GM18951 (cell line): ENCODE results near the gene TNFAIP2.

ENCODE experiments used
- POLR2A ChIP-seq: IDR thresholded peaks from 4 replicates; pipeline ENCODE4 v1.6.1; 2011; ENCODE audit warnings: mild to moderate bottlenecking; ENCODE audit not compliant: insufficient read length, insufficient read depth; ENCODE audit errors: extremely low read depth
- in situ Hi-C: fragments of 300-500 bp; cut with MboI; formaldehyde crosslinking; loops from one replicate; pipeline ENCODE4 v1.12.0; 2022; ENCODE audit warnings: low sequenced_read_pairs, mixed read lengths, inconsistent platforms; ENCODE audit not compliant: unreplicated experiment

The TNFAIP2 gene

GRCh38 chr14:103097994-103098957 lies 25.0 kb upstream of the TNFAIP2 start:
- in situ Hi-C loops, result no loop called here
- no peak for TF ChIP-seq POLR2A

DNA sequence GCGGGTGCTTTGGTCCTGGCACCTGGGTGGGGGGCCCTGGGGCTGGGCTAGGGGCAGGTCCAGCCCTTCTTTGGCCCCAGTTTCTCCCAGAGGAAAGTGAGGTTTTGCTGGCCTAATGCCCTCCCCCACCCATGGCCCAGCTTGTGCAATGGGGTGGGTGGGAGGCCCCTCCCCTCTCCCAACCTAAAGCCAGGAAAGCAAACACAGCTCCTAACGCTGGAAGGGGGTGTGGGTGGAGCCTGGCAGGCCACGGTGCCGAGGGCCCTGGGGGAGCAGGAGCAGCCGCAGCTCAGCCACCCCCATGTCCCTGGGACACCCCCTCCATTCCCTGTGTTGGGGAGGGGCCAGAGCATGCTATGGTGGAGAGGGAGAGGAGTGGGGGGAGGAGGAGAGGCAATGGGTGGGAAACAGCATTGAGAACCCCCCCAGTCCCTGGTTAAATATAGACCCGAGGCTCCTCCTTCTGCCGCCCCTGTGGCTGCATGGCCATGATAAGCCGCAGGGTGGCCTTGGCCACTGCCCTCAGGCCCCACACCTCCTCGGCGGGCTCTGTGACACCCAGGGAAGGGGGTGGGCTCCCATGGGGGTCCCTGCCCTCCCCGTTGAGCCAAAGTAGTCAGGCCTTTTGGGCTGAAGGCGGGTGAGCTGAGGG lies 24.1 kb upstream of the TNFAIP2 start:
- no peak for TF ChIP-seq POLR2A
- in situ Hi-C loops, result no loop called here

- TF ChIP-seq POLR2A, result no peak
- in situ Hi-C loops, result no loop called here
Observed at GRCh38 chr14:103099733-103100280, 23.5 kb upstream of the TNFAIP2 start.

DNA sequence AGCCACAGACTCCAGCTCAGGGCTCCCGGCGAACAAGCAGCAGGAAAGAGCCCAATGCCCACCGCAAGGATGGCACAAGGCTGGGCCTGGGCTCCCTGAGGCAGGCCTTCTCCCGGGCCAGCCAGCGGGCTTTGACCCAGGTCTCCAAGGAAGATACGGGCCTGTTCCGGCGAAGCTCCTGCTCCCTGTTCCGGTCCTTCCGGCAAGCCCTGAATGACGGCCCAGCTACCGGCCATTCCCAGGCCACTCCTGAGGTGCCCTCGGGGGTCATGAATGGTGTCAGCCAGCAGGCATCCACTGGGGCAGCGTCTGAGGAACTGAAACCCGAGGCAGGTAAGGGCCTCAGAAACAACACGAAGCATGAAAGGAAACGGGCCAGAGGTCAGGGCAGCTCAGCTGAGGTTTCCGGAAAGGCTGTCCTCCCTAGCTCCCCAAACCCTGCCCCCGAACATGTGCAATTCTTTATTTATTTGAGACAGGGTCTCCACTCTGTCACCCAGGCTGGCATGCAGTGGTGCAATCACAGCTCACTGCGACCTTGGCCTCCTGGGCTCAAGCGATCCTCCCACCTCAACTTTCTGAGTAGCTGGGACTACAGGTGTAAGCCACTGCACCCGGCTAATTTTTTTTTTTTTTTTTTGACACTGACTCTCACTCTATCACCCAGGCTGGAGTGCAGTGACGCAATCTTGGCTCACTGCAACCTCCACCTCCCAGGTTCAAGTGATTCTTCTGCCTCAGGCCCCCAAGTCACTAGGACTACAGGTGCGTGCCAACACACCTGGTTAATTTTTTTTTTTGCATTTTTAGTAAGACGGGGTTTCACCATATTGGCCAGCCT lies 22.8 kb upstream of the TNFAIP2 start:
- TF ChIP-seq POLR2A, result no peak
- in situ Hi-C loops, result no loop called here

- in situ Hi-C loops, result no loop called here
- no peak for TF ChIP-seq POLR2A
Observed at GRCh38 chr14:103101257-103101962, 21.9 kb upstream of the TNFAIP2 start.

- in situ Hi-C loops, result no loop called here
- TF ChIP-seq POLR2A, result no peak
Observed at GRCh38 chr14:103101963-103102688, 21.1 kb upstream of the TNFAIP2 start.

- in situ Hi-C loops, result no loop called here
- no peak for TF ChIP-seq POLR2A
Observed at GRCh38 chr14:103102689-103103260, 20.5 kb upstream of the TNFAIP2 start.

DNA sequence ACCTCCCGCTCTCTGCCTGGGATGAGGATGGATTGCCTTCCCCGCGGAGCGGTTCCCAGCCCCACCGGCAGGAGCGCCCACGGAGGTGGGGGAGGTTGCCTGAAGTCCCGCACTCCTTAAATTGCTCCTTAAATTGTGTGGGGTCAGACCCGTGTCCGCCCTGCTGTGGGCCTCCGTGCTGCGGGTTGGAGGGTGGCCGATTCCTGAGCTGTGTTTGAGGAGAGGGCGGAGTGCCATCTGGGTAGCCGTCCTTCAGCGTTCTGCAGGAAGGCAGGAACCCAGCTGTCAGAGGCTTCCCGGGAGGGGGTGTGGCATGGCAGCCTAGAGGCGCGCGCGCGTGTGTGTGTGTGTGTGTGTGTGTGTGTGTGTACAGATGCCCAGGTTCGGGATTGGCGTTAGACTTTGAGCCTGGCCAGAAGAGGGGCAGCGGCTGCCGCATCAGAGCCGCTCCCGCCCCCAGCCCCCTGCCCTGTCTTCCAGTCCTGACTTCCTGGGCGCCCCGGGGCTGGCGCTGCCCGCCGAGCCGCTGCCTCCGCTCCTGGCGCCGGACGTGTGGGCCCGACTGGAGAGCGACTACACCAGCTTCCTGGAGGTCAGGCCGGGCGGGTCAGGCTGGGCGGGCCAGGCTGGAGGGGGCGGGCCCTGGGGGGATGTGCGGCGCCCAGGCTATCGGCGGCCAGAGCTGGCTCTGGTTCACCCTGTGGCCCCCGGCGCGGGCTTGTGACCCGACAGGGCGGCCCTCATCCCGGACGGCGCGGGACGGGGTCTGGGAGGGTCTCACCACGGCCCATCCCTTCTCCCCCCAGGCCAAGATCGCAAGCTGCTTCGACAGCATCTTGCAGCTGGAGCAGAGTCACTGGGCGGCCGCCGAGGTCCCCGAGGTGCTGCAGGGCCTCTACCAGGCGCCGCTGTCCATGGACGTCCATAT lies 19.5 kb upstream of the TNFAIP2 start:
- no peak for TF ChIP-seq POLR2A
- in situ Hi-C loops, result no loop called here

DNA sequence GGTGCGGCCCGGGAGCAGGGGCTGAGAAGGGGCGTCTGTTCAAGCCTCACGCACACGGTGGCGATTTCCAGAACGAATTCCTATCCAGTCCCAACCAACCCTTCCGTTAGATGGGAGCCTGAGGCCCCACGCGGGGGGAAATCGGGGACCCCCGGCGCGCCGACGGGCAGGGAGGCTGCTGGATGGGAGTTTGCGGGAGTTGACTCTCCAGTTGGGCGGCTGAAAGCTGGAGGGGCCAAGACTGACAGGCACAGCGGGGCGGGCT lies 18.9 kb upstream of the TNFAIP2 start:
- in situ Hi-C loops, result no loop called here
- no peak for TF ChIP-seq POLR2A

GRCh38 chr14:103104654-103105452 lies 18.4 kb upstream of the TNFAIP2 start:
- no peak for TF ChIP-seq POLR2A
- in situ Hi-C loops, result no loop called here

DNA sequence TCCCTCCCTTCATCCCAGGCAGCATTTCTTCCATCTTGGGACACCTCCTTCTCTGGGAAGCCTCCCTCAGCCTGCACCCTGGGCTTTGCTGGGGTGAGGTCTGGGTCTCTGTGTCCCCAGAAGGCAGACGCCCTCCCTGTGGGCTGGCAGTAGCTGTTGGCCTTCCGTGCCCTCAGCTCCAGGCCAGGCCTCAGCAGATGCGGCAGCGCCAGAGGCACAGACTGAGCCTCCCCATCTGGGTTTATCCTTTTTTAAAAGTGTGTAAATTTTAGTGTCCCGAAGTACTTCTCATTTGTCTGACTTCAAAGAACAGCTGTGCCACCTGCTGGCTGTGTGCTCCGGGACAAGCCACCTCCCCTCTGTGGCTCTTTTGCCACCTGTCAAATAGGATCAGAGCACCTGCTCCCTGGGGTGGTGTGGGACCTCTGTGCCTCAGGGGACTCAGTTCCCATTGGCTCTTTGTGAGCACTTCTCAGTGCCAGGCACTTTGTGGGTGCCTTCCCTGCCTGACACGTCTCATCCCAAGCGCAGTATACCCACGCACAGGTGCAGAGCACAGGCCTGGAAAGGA lies 17.6 kb upstream of the TNFAIP2 start:
- no peak for TF ChIP-seq POLR2A
- in situ Hi-C loops, result no loop called here
